DOHH2 (cell line): Measurements from ENCODE around the gene TMEM176A.

Experiments used
- H3F3A ChIP-seq: fragments of 200-600 bp; sonication (generic), shearing (Covaris generic); 2 replicates; pipeline ENCODE4 v1.6.0; 2016; ENCODE audit warnings: antibody characterized with exemption, mild to moderate bottlenecking; ENCODE audit not compliant: control insufficient read depth, insufficient read depth
- H3K27ac ChIP-seq: fragments of 200-600 bp; sonication (generic); 2 replicates; pipeline ENCODE4 v1.5.1; 2014; ENCODE audit warnings: low read depth, mild to moderate bottlenecking, low read length, moderate library complexity
- H3K27me3 ChIP-seq: fragments of 200-600 bp; sonication (generic); 2 replicates; pipeline ENCODE4 v1.6.1; 2014; ENCODE audit warnings: mild to moderate bottlenecking, low read length, mixed read lengths; ENCODE audit not compliant: control insufficient read depth
- H3K36me3 ChIP-seq: fragments of 200-600 bp; sonication (generic); 2 replicates; pipeline ENCODE4 v1.6.1; 2014; ENCODE audit warnings: mild to moderate bottlenecking, low read length, moderate library complexity, mixed read lengths; ENCODE audit not compliant: control insufficient read depth
- H3K4me1 ChIP-seq: fragments of 200-600 bp; sonication (generic); 2 replicates; pipeline ENCODE4 v1.6.1; 2014; ENCODE audit warnings: mild to moderate bottlenecking, low read length, mixed read lengths; ENCODE audit not compliant: control insufficient read depth
- H3K4me2 ChIP-seq: fragments of 200-600 bp; sonication (generic); 2 replicates; pipeline ENCODE4 v1.6.0; 2014; ENCODE audit warnings: mild to moderate bottlenecking, low read length, moderate library complexity
- H3K4me3 ChIP-seq: fragments of 200-600 bp; sonication (generic); 2 replicates; pipeline ENCODE4 v1.5.1; 2014; ENCODE audit warnings: mild to moderate bottlenecking, low read length, mixed read lengths
- H3K79me2 ChIP-seq: fragments of 200-600 bp; sonication (generic); 2 replicates; pipeline ENCODE4 v1.6.1; 2014; ENCODE audit warnings: mild to moderate bottlenecking, low read length, mixed read lengths; ENCODE audit not compliant: control insufficient read depth
- H3K9me2 ChIP-seq: fragments of 200-600 bp; sonication (generic); replicated peaks from 2 replicates; pipeline ENCODE4 v1.6.1; 2014; ENCODE audit warnings: mild to moderate bottlenecking, low read length, mixed read lengths; ENCODE audit not compliant: control insufficient read depth
- H3K9me3 ChIP-seq: fragments of 200-600 bp; sonication (generic); 2 replicates; pipeline ENCODE4 v1.6.1; 2014; ENCODE audit warnings: antibody characterized with exemption, low read length, mixed read lengths; ENCODE audit not compliant: control insufficient read depth, insufficient read depth
- H4K20me1 ChIP-seq: fragments of 200-600 bp; sonication (generic); 2 replicates; pipeline ENCODE4 v1.6.0; 2014; ENCODE audit warnings: low read depth, mild to moderate bottlenecking, antibody characterized with exemption, low read length, moderate library complexity; ENCODE audit not compliant: control insufficient read depth, insufficient read depth
- CTCF ChIP-seq: fragments of 200-600 bp; sonication (generic); IDR thresholded peaks from one replicate; pipeline ENCODE4 v1.5.1; 2014; ENCODE audit warnings: antibody characterized with exemption, mild to moderate bottlenecking, low read depth, low read length; ENCODE audit not compliant: poor library complexity, severe bottlenecking
- EZH2phosphoT487 ChIP-seq: fragments of 200-600 bp; sonication (generic); IDR thresholded peaks from 2 replicates; pipeline ENCODE4 v1.6.1; 2017; ENCODE audit warnings: borderline replicate concordance, mild to moderate bottlenecking, antibody characterized with exemption, low read length, moderate library complexity, mixed read lengths

TMEM176A gene

GRCh38 chr7:150849204-150849775 is 48.7 kb downstream of the TMEM176A start:
- Histone ChIP-seq H3F3A (no peaks in the 10 kb centered on the region), H3K4me3 (no peak overlapping the region), H3K9me3 (no peaks in the 10 kb centered on the region), H3K27ac (no peak overlapping the region), H3K4me1 (no peaks in the 10 kb centered on the region), H3K36me3 (no peaks in the 10 kb centered on the region), H3K27me3 (peaks cover 9% of the 10 kb centered on the region; the same call in 1 of the 2 replicates), H3K4me2 (no peak overlapping the region), H4K20me1 (no peaks in the 10 kb centered on the region), H3K79me2 (no peaks in the 10 kb centered on the region), H3K9me2 (no peaks in the 10 kb centered on the region)
- TF ChIP-seq CTCF (no peak), EZH2phosphoT487 (no peak)

GRCh38 chr7:150850273-150850672 is 49.7 kb downstream of the TMEM176A start:
- Histone ChIP-seq H3K27me3 (peaks cover 9% of the 10 kb centered on the region; the same call in 1 of the 2 replicates), H3F3A (no peaks in the 10 kb centered on the region), H3K4me1 (no peaks in the 10 kb centered on the region), H3K9me2 (no peaks in the 10 kb centered on the region), H3K4me2 (no peak overlapping the region), H3K79me2 (no peaks in the 10 kb centered on the region), H3K27ac (no peak overlapping the region), H4K20me1 (no peaks in the 10 kb centered on the region), H3K9me3 (no peaks in the 10 kb centered on the region), H3K36me3 (no peaks in the 10 kb centered on the region), H3K4me3 (no peak overlapping the region)
- TF ChIP-seq CTCF (no peak), EZH2phosphoT487 (no peak)

- H3K79me2 ChIP-seq: no peaks in the 10 kb centered on the region
- no peak overlapping the region for H3K27ac ChIP-seq
- no peaks in the 10 kb centered on the region for H3K4me1 ChIP-seq
- H3K4me3 ChIP-seq: no peak overlapping the region
- no peak for TF ChIP-seq EZH2phosphoT487
- TF ChIP-seq CTCF: no peak
- H3K9me2 ChIP-seq: no peaks in the 10 kb centered on the region
- peaks cover 9% of the 10 kb centered on the region; the same call in 1 of the 2 replicates for H3K27me3 ChIP-seq
- H4K20me1 ChIP-seq: no peaks in the 10 kb centered on the region
- no peaks in the 10 kb centered on the region for H3F3A ChIP-seq
- no peaks in the 10 kb centered on the region for H3K9me3 ChIP-seq
- no peak overlapping the region for H3K4me2 ChIP-seq
- H3K36me3 ChIP-seq: no peaks in the 10 kb centered on the region
Measured at GRCh38 chr7:150851492-150852370, 51.2 kb downstream of the TMEM176A start.
